Thoracic aorta (tissue), 2 donors: ENCODE measurements around the gene NXPH1. TPM values are rescaled to one million over a fixed set of nuclear protein-coding genes. Genes with fewer than 3 reads are reported as not detected.

Experiments used
- ATAC-seq: fragments of 150-250 bp; one replicate; pipeline ENCODE4 v1.8.0; 2017; ENCODE audit warnings: low read depth; ENCODE audit not compliant: insufficient number of reproducible peaks, low FRiP score
- DNase-seq: peaks from one replicate; pipeline ENCODE4 v3.0.0-alpha.2; 2020; ENCODE audit warnings: low spot score
- H3K27ac ChIP-seq, 2 donors: fragments of 200-600 bp; sonication (generic); 1 replicate in 1 of 2; 2 replicates in 1 of 2; pipeline ENCODE4 v1.5.1; 2016; ENCODE audit warnings: mild to moderate bottlenecking in 2 of 2, moderate library complexity in 2 of 2
- H3K27me3 ChIP-seq: fragments of 200-600 bp; sonication (generic); replicated peaks from 2 replicates; pipeline ENCODE4 v1.6.0; 2016; ENCODE audit warnings: mild to moderate bottlenecking; ENCODE audit not compliant: insufficient read depth
- H3K36me3 ChIP-seq: fragments of 200-600 bp; sonication (generic); one replicate; pipeline ENCODE4 v1.5.1; 2016
- H3K4me1 ChIP-seq, 2 donors: fragments of 200-600 bp; sonication (generic); 1 replicate in 1 of 2; 2 replicates in 1 of 2; pipeline versions ENCODE4 v1.5.1 to v1.6.0; 2016; ENCODE audit warnings: low read depth in 2 of 2, mild to moderate bottlenecking in 1 of 2; ENCODE audit not compliant: control insufficient read depth in 1 of 2
- H3K4me3 ChIP-seq: fragments of 200-600 bp; sonication (generic); 2 replicates; pipeline ENCODE4 v1.5.1; 2016; ENCODE audit warnings: mild to moderate bottlenecking
- H3K9me3 ChIP-seq: fragments of 200-600 bp; sonication (generic); 2 replicates; pipeline ENCODE4 v1.5.1; 2016
- total RNA-seq, 2 donors: library from RNA; depleted of rRNA; stranded (reverse); fragments of >200 nt; gene quantifications; one replicate each; pipeline versions ENCODE4 v1.1.0 to v1.2.3, GENCODE V29; 2016
- TF ChIP-seq, protein P1 (sequence below): fragments of 200-600 bp; sonication (generic); IDR thresholded peaks from one replicate; pipeline ENCODE4 v1.5.1; 2019; ENCODE audit warnings: antibody characterized with exemption

NXPH1 gene
- total RNA-seq, 2 donors from 2014 or later: not detected

DNA sequence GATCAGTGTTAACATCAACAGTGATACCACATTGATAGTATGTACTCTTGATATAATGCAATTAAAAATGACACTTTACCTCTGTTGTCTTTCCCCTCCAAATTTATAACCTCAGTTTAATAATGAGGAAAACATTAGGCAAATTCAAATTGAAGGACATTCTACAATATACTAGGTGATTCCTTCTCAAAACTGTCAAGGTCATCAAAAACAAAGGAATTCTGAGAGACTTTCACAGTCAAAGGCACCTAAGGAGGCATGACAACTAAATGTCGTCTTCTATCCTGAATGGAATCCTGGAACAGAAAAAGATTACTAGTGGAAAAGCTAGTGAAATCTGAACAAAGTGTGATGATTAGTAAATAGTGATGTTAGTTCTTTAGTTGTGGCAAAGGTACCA is 22.3 kb upstream of the NXPH1 start:
- Histone ChIP-seq H3K27me3 (no peaks in the 10 kb centered on the region), H3K4me3 (no peak overlapping the region), H3K9me3 (no peaks in the 10 kb centered on the region), H3K4me1 (no peaks in the 10 kb centered on the region), H3K27ac (no peak overlapping the region), H3K36me3 (no peaks in the 10 kb centered on the region)
- DNase-seq (no peak), ATAC-seq (no peak)
- TF ChIP-seq, protein P1, sequence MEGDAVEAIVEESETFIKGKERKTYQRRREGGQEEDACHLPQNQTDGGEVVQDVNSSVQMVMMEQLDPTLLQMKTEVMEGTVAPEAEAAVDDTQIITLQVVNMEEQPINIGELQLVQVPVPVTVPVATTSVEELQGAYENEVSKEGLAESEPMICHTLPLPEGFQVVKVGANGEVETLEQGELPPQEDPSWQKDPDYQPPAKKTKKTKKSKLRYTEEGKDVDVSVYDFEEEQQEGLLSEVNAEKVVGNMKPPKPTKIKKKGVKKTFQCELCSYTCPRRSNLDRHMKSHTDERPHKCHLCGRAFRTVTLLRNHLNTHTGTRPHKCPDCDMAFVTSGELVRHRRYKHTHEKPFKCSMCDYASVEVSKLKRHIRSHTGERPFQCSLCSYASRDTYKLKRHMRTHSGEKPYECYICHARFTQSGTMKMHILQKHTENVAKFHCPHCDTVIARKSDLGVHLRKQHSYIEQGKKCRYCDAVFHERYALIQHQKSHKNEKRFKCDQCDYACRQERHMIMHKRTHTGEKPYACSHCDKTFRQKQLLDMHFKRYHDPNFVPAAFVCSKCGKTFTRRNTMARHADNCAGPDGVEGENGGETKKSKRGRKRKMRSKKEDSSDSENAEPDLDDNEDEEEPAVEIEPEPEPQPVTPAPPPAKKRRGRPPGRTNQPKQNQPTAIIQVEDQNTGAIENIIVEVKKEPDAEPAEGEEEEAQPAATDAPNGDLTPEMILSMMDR: no peak

DNA sequence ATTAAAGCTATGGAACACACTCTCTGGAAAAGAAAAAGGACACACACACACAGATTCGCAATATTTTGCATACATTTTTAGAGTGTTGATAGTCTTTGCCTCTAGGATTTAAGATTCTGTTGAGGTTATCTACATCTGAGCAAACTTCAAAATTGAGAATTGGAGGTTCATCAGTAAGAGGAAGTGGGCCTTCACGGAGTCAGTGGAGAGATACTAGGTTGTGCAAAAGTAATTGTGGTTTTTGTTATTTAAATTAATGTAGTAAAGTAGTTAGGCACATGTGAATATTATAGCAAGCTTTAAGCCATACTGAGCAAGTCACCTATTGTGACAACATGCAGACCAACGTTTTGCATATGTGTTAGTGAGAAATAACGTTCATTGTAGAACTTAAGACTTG is 19.8 kb upstream of the NXPH1 start:
- TF ChIP-seq, protein P1: no peak
- Histone ChIP-seq H3K27ac (no peak overlapping the region), H3K4me3 (no peak overlapping the region), H3K4me1 (no peaks in the 10 kb centered on the region), H3K36me3 (no peaks in the 10 kb centered on the region), H3K9me3 (no peaks in the 10 kb centered on the region), H3K27me3 (no peaks in the 10 kb centered on the region)
- no peak for ATAC-seq
- no peak for DNase-seq

DNA sequence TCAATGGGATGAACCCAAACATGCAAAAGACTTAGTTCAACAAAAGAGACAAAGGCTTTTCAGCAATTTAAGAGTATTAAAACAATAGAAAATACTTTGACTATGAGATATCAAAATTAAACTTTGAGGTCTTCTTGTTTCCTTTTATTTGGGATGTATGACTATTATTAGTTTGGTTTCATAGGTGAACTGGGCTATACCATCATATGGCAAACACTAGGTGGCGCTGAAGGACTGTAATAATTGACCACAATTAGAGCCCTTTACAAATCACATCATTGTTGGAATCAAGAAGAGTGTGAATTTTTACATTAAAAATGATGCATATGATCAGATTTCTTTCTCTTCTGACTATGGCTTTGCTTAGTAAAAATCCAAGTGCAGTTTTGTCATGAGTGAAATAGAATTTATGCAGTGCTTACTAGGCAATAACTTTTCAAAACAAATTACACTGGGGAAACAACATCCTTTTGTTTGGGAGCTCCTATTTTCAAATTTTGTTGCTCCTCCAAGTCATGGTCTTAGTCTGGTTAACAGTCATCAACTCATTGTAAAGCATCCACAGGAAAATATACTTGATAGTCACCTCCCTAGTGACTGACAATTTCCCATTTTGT is 14.7 kb upstream of the NXPH1 start:
- no peak for DNase-seq
- Histone ChIP-seq H3K4me1 (no peaks in the 10 kb centered on the region), H3K36me3 (no peaks in the 10 kb centered on the region), H3K4me3 (no peak overlapping the region), H3K27ac (no peak overlapping the region), H3K9me3 (no peaks in the 10 kb centered on the region), H3K27me3 (no peaks in the 10 kb centered on the region)
- no peak for ATAC-seq
- TF ChIP-seq, protein P1: peak; percentile 54

DNA sequence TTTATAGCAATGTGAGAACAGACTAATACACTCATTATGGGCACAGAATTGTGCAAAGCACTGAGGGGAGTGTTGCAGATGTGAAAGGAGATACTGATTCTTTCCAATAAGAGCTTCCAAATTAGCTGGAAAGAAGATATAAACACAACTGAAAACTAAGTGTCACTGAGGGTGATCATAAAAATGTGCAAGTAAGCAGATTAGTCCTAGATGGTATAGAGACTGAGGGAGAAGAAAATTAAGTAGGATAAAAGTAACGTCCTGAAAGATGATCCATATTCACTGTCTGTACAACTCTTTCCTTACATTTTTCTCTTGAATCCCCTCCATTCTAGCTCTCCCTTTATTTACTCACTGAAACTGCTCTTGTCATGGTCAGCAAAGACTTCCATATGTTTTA is 11.2 kb upstream of the NXPH1 start:
- DNase-seq (no peak), ATAC-seq (no peak)
- Histone ChIP-seq H3K27me3 (no peaks in the 10 kb centered on the region), H3K4me3 (no peak overlapping the region), H3K36me3 (no peaks in the 10 kb centered on the region), H3K9me3 (no peaks in the 10 kb centered on the region), H3K27ac (no peak overlapping the region), H3K4me1 (no peaks in the 10 kb centered on the region)
- TF ChIP-seq, protein P1: no peak

DNA sequence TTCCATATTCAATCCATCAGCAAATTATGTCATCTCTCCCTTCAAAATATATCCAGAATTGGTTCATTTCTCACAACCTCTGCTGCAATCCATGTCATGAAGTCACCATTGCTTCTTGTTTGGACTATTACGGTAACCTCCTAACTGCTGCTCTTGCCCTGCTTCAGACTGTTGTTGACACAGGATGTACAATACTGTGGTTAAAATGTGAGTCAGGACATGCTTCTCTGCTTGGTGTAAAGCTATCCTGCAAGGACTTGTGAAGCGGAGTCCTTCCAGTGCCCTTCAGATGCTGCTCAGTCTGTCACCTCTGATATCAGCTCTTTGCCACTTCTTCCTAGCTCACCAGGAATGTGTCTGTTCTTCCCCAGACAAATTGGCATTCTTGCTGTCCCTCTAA is 10.4 kb upstream of the NXPH1 start:
- TF ChIP-seq, protein P1: no peak
- no peak for ATAC-seq
- Histone ChIP-seq H3K4me3 (no peak overlapping the region), H3K36me3 (no peaks in the 10 kb centered on the region), H3K9me3 (no peaks in the 10 kb centered on the region), H3K27ac (no peak overlapping the region), H3K4me1 (no peaks in the 10 kb centered on the region), H3K27me3 (no peaks in the 10 kb centered on the region)
- DNase-seq: no peak
